Measurements from ENCODE around the gene ACBD4. TPM values are rescaled to one million over a fixed set of nuclear protein-coding genes. Genes with fewer than 3 reads are reported as not detected.

Gene ACBD4
- total RNA-seq, 4 donors from 2014 or later = 25.9 to 41.9 (median 28.2) TPM

DNA sequence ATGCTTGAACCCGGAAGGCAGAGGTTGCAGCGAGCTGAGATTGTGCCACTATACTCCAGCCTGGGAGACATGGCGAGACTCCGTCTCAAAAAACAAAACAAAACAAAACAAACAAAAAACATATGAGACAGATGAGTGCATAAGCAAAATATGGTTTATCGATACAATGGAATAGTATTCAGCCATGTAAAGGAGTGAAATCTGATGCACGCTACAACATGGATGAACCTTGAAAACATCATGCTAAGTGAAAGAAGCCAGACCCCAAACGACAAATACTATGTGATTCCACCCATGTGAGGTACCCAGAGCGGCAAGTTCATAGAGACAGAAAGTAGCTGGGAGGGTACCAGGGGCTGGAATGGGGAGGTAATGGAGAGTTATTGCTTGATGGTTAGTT, 10.0 kb upstream of the ACBD4 start:
- peaks cover 0 to 7% (median 0%) of the 10 kb centered on the region in 3 donors for H3K36me3 ChIP-seq
- H3K9me3 ChIP-seq = no peaks in the 10 kb centered on the region
- no peaks in the 10 kb centered on the region for H3K27me3 ChIP-seq
- H3K27ac ChIP-seq = no peak overlapping the region
- WGBS, 2 donors = 95% methylated on average over 8 of the region's 8 CpGs
- peaks cover 0 to 82% (median 29%) of the 10 kb centered on the region in 4 donors for H3K4me1 ChIP-seq
- H3K4me3 ChIP-seq = no peak overlapping the region
- TF ChIP-seq, protein P1, sequence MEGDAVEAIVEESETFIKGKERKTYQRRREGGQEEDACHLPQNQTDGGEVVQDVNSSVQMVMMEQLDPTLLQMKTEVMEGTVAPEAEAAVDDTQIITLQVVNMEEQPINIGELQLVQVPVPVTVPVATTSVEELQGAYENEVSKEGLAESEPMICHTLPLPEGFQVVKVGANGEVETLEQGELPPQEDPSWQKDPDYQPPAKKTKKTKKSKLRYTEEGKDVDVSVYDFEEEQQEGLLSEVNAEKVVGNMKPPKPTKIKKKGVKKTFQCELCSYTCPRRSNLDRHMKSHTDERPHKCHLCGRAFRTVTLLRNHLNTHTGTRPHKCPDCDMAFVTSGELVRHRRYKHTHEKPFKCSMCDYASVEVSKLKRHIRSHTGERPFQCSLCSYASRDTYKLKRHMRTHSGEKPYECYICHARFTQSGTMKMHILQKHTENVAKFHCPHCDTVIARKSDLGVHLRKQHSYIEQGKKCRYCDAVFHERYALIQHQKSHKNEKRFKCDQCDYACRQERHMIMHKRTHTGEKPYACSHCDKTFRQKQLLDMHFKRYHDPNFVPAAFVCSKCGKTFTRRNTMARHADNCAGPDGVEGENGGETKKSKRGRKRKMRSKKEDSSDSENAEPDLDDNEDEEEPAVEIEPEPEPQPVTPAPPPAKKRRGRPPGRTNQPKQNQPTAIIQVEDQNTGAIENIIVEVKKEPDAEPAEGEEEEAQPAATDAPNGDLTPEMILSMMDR (IDR thresholded peaks at IDR 0.05) = no peak
- TF ChIP-seq POLR2A (IDR thresholded peaks at IDR 0.05) (no peak), EP300 (IDR thresholded peaks at IDR 0.05) (no peak)
- DNase-seq (ENCODE audit: low spot score in 2 of 2) = no peak

DNA sequence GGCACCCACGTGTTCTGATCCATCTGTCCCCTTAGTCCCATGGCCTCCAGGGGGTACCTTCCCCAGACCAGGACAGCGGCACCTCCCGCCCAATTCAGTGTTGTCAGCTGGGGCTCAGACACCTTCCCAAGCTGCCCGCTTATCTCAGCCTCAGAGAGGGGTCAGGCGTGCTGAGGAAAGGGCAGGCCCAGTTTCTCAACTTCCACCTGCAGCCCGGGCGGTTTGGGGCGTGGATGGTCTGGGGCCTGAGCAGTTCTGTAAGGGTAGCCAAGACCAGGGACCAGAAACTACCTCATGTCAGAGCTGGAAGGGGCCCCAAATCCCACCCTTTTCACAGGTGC, 8.3 kb upstream of the ACBD4 start:
- 83 to 92% methylated on average over 5 to 8 of the region's 8 CpGs for WGBS, 2 donors
- Histone ChIP-seq H3K9me3 (no peaks in the 10 kb centered on the region), H3K4me3 (no peak overlapping the region), H3K36me3 (no peaks in the 10 kb centered on the region), H3K27ac (peak overlapping the region in 2 of 4 donors; percentile 87 to 100), H3K27me3 (no peaks in the 10 kb centered on the region), H3K4me1 (peaks cover 0 to 90% (median 36%) of the 10 kb centered on the region in 4 donors)
- TF ChIP-seq POLR2A (IDR thresholded peaks at IDR 0.05) = no peak
- TF ChIP-seq EP300 (IDR thresholded peaks at IDR 0.05) = no peak
- TF ChIP-seq, protein P1 (IDR thresholded peaks at IDR 0.05) = no peak
- no peak for DNase-seq (ENCODE audit: low spot score in 2 of 2)

DNA sequence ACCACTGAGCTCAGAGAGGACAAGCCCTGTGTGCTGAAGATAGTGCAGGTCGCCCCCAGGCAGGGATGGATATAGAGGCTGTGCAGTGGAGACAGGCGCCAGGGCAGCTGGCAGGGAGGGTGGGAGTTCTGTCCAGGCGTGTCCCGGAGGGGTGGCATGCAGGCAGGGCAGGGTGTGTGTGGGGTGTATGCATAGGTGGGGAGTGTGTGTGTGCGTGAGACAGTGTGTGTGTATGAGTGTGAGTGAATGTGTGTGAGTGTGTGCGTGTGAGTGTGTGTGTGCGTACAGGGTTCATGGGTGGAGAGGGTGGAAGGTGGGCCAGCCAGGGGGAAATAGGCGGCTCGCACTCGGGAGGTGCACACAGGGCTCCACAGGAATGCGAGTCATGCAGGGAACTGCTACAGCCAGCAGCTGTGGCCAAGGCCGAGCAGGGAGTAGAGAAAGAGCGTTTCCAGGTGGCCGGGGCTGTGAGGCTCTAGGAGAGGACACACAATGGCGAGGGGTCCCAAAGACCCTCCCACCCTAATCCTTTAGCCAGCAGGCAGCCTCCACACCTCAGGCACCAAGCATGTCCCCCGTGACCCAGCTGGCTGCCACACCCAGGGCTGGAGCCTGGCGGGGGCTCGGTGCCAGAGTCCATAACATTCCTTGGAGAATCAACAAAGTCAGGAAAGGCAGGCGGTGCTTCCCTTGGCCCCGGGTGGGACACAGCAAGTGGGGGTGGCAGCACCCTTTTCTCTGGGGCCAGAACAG, 7.8 kb upstream of the ACBD4 start:
- H3K36me3 ChIP-seq = no peaks in the 10 kb centered on the region
- H3K27me3 ChIP-seq = no peaks in the 10 kb centered on the region
- TF ChIP-seq EP300 (IDR thresholded peaks at IDR 0.05) = no peak
- TF ChIP-seq POLR2A (IDR thresholded peaks at IDR 0.05) = no peak
- TF ChIP-seq, protein P1 (IDR thresholded peaks at IDR 0.05) = no peak
- peak; percentile 55 to 59 for DNase-seq (ENCODE audit: low spot score in 2 of 2)
- peaks cover 0 to 84% (median 36%) of the 10 kb centered on the region in 4 donors for H3K4me1 ChIP-seq
- WGBS, 2 donors = 39 to 41% methylated on average over 17 to 20 of the region's 20 CpGs
- H3K9me3 ChIP-seq = no peaks in the 10 kb centered on the region
- peak overlapping the region in 1 of 4 donors; percentile 18 for H3K4me3 ChIP-seq
- H3K27ac ChIP-seq = peak overlapping the region; percentile 63 to 100 (median 81)

DNA sequence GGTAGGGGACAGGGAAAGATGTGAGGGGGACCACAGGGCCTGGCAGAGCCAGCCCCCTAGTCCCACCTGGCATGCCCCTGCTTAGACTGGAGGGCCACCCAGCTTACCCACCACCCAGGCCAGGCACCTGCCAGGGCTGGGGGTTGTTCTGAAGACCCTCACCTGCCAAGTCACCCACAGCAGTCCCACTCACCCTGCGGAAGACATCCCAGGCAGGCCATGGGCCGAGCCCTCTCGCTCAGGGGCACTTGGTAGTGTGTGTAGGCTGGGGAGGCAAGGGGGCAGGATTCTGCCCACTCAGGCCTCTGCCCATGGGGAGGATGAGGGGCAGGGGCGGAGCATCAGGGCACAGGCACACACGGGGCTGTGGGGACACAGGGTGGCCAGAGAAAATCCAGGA, 7.2 kb upstream of the ACBD4 start:
- TF ChIP-seq POLR2A (IDR thresholded peaks at IDR 0.05) (no peak), EP300 (IDR thresholded peaks at IDR 0.05) (no peak)
- TF ChIP-seq, protein P1 (IDR thresholded peaks at IDR 0.05) = no peak
- DNase-seq (ENCODE audit: low spot score in 2 of 2) = no peak
- Histone ChIP-seq H3K9me3 (no peaks in the 10 kb centered on the region), H3K27ac (peak overlapping the region; percentile 63 to 100 (median 81)), H3K4me3 (peak overlapping the region in 1 of 4 donors; percentile 18), H3K27me3 (no peaks in the 10 kb centered on the region), H3K36me3 (no peaks in the 10 kb centered on the region), H3K4me1 (peaks cover 0 to 80% (median 36%) of the 10 kb centered on the region in 4 donors)
- WGBS, 2 donors = 65 to 67% methylated on average over 4 to 5 of the region's 5 CpGs

DNA sequence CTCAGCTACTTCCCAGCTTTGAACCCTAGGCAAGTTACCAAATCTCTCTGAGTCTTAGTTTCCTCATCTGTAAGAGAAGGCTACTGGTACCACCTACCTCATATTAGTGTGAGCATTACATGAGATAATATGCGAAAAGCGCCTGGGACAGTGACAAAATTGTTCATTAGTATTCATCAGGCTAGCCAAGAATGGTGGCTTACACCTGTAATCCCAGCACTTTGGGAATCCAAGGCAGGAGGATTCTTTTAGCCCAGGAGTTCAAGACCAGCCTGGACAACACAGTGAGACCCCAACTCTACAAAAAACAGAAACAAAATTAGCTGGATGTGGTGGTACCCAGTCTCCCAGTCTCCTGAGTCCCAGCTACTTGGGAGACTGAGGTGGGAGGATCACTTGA, 6.5 kb upstream of the ACBD4 start:
- no peaks in the 10 kb centered on the region for H3K36me3 ChIP-seq
- WGBS, 2 donors = 95 to 98% methylated on average over 2 of the region's 2 CpGs
- H3K9me3 ChIP-seq = no peaks in the 10 kb centered on the region
- TF ChIP-seq EP300 (IDR thresholded peaks at IDR 0.05) = no peak
- TF ChIP-seq, protein P1 (IDR thresholded peaks at IDR 0.05) = no peak
- TF ChIP-seq POLR2A (IDR thresholded peaks at IDR 0.05) = no peak
- peak overlapping the region in 2 of 4 donors; percentile 87 to 100 for H3K27ac ChIP-seq
- DNase-seq (ENCODE audit: low spot score in 2 of 2) = no peak
- peaks cover 0 to 74% (median 33%) of the 10 kb centered on the region in 4 donors for H3K4me1 ChIP-seq
- H3K4me3 ChIP-seq = no peak overlapping the region
- H3K27me3 ChIP-seq = no peaks in the 10 kb centered on the region

All from tibial nerve (tissue), 4 donors.